Measurements from ENCODE around the gene SH2D3C.
A peak's percentile ranks its signal among the peaks of the same experiment; 100 is the strongest.

Gene SH2D3C

GRCh38 chr9:127805620-127806019 is 27.2 kb upstream of the SH2D3C start:
- peak; percentile 57 for DNase-seq (ENCODE audit: low read depth)
- H3K4me3 ChIP-seq (ENCODE audit: low read depth, low read length): no peak overlapping the region
- TF ChIP-seq CTCF (IDR thresholded peaks at IDR 0.05; ENCODE audit: insufficient read depth, low read depth, low read length, missing control alignments): peak; percentile 48

DNA sequence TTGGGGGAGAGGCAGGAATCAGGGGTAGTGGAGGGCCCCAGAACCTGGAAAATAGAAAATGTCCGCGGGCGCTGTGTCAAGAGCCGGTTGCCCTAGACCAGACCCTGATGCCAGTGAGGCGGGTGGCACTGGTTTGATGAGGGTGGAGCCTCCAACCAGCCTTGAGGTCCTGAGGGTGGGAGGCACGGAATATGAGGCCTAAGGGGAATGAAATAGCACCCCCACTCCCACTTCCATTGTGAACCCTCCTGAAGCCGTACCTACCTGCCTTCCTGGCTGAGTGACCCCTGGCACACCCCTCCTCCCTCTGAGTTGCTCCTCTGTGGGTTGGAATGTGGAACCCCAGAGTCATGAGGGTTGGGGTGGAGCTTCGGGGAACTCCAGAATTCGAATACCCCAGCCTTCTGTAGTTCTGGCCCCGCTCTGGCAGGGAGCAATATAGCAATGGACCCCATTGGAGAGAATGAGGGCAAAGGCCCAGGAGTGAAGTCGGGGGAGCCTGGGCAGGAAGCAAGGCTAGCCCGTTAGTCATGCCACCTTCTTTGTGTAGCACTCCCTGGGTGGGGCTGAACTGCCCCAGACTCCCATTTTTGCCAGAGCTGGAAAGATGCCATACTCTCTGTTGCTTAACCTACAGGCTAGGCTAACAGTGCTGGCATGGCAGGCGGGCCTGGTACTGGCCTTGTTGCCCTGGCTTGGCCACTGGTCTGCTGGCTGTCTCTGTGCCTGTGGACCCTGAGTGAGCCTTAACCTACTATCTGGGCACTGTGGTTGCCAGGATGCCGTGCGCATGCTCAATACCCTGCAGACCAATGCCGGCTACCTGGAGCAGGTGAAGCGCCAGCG is 25.3 kb upstream of the SH2D3C start:
- H3K4me3 ChIP-seq (ENCODE audit: low read depth, low read length): peak overlapping the region; percentile 97
- DNase-seq (ENCODE audit: low read depth): no peak
- no peak for TF ChIP-seq CTCF (IDR thresholded peaks at IDR 0.05; ENCODE audit: insufficient read depth, low read depth, low read length, missing control alignments)

DNA sequence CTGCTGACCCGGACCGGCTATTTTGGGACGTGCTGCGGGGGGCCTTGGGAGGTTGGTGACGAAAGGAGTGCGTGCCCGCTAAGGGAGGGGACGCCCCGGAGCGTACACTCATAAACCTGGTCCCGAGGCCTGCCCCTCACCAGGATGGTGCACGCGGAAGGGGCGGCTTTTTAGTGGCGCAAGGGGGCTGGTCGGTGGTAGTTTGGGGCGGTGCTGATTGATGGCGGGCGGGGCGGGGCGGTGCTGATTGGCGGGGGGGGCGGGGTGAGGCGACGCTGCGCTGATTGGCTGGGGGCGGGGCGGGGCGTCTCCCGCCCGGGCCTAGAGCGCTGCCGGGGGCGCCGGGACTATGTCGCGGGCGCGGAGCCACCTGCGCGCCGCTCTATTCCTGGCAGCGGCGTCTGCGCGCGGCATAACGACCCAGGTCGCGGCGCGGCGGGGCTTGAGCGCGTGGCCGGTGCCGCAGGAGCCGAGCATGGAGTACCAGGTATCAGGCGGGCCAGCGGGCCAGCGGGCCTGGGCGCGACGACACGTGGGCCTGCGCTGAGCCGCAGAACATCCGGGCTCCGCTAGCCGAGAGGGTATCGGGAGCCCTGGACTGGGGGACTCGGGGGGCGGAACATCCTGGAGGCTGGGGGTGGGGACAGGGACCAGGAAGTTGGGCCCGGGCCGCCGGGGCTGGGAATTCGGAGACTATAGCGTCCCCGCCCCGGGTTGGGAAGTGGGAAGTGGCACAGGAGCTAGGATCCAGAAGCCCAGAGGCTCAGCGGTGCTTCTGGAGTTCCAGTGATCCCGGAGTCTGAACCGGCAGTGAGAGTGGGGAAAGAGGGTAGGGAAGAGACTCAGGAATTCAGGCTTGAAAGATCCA is 24.3 kb upstream of the SH2D3C start, which contains the start of gene FPGS:
Gene FPGS (plus strand): TSS at position 307 of the 868 bp plus-strand sequence. CDS start 43 bp downstream, at position 350.
- no peak for TF ChIP-seq CTCF (IDR thresholded peaks at IDR 0.05; ENCODE audit: insufficient read depth, low read depth, low read length, missing control alignments)
- peak; percentile 92 for DNase-seq (ENCODE audit: low read depth)
- peak within 1 kb of the TSS; percentile 97 for H3K4me3 ChIP-seq (ENCODE audit: low read depth, low read length)

DNA sequence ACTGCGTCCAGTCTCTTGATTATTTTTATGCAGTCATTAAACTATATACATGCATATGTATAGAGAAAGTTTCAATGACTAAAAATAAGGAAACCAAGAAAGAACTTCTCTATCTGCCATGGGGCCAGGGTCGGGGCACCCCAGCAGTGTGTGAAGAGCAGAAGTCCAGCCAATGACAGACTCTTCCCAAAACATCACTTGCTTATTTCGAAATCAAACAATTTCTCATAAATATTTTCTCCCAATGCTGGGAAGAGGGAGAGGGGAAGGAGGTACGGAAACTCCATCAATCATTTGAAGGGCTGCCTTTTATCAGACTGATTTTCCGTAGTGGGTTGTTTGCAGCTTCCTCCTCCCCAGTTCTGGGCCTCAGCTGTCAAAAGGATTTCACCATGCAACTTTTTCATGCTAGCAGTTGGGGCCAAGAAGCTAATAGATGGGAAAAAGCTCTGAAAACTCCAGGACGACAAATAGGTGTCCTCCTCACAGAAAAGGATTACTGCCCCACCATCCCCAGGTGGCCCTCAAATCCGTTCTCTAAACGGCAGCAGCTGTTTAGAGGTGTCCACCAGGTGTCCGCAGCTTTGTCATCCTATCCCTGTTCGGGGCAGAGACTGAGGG is 23.6 kb upstream of the SH2D3C start:
- peak; percentile 22 for TF ChIP-seq CTCF (IDR thresholded peaks at IDR 0.05; ENCODE audit: insufficient read depth, low read depth, low read length, missing control alignments)
- no peak for DNase-seq (ENCODE audit: low read depth)
- peak overlapping the region; percentile 62 for H3K4me3 ChIP-seq (ENCODE audit: low read depth, low read length)

- no peak overlapping the region for H3K4me3 ChIP-seq (ENCODE audit: low read depth, low read length)
- TF ChIP-seq CTCF (IDR thresholded peaks at IDR 0.05; ENCODE audit: insufficient read depth, low read depth, low read length, missing control alignments): no peak
- DNase-seq (ENCODE audit: low read depth): no peak
Observed at GRCh38 chr9:127796852-127797370, 18.4 kb upstream of the SH2D3C start.

DNA sequence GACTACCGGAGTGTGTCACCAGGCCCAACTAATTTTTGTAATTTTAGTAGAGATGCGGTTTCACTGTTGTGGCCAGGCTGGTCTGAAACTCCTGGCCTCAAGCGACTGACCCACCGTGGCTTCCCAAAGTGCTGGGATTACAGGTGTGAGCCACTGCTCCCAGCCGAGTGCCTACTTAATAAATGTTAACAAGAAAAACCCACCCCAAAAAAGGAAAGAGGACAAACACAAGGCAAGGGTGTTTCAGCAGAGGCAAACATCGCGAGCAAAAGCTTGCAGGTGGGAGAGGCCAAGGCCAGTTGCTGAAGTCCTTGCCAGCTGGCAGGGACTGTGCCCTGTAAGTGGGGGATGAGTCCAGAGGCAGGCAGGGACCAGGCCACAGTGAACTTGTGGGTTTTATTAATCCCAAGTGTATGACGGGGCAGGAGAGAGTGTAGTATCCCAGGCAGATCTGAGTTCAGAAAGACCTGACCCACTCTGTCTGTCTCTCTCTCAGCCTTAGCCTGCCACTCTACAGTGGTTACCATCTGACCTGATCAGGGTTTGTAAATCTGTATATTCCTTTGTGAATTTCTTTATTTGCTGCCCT is 17.9 kb upstream of the SH2D3C start:
- no peak for DNase-seq (ENCODE audit: low read depth)
- H3K4me3 ChIP-seq (ENCODE audit: low read depth, low read length): no peak overlapping the region
- no peak for TF ChIP-seq CTCF (IDR thresholded peaks at IDR 0.05; ENCODE audit: insufficient read depth, low read depth, low read length, missing control alignments)
